GM11168 (cell line): ENCODE measurements around the gene PPP2R1B.
"Not testable (repeated sequence)": the region's sequence is repeated elsewhere in the genome, so short reads cannot be mapped to it uniquely, and the experiment has no call there.

Experiments used
- in situ Hi-C: fragments of 300-500 bp; cut with MboI; formaldehyde crosslinking; loops from one replicate; pipeline ENCODE4 v1.12.0; 2022; ENCODE audit warnings: low sequenced_read_pairs; ENCODE audit not compliant: unreplicated experiment

PPP2R1B gene

DNA sequence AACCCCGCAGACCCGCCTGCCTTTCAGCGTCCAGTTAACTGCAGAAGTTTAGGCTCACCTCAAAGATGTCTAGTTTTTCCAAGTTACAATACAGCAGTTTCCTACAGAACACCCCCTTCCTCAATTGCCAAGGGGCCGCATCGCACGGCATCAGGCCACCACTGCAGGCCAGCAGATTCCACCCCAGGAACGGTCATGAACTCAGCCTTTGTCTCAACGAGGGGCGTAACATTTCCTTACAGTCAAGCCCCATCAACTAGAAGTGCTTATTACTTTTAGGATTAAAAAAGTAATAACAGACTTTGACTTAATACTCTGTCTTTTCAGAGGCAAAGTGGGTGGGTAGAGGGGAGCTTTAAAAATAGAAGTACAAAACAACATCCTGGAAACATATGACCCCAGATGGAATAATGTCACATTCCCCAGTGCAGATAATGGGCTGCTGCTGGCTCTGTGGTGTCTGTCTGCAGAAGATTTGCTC, 36.3 kb downstream of the PPP2R1B start:
- in situ Hi-C loops, result no loop called here

DNA sequence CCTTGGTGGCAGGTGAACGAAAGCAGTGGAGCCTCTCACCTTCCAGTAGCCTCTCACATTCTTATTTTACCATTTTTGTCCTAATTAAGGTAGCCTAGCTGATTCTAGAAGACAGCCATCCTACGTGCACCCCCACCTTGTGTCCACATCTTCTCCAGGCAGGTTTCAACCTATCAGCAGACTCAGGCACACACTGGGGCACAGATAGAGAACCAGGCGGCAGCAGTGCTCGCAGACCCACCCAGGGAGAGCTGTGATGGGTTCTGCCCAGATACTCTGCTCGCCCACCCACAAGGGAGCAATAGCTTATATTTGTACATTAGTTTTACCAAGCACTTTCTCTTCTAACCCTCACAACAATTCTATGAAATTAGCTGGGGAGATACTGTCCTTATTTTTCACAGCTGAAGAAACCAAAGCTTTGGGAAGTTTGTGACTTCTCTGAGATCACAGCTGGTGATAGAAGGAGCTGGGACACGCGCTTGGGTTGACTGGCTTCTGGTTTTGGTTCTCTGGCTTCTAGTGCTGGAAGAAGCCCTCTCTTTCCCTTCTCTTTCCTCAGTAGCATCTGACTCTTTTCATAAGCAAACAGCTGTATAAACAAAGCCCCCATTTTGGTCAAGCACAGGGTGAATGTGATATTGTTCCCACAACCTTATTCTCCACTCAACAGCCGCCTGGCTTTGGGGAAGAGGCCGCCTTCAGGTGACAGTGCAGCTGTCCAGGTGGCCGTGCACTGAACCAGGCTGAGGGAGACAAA, 36.9 kb downstream of the PPP2R1B start:
- in situ Hi-C loops, result no loop called here

DNA sequence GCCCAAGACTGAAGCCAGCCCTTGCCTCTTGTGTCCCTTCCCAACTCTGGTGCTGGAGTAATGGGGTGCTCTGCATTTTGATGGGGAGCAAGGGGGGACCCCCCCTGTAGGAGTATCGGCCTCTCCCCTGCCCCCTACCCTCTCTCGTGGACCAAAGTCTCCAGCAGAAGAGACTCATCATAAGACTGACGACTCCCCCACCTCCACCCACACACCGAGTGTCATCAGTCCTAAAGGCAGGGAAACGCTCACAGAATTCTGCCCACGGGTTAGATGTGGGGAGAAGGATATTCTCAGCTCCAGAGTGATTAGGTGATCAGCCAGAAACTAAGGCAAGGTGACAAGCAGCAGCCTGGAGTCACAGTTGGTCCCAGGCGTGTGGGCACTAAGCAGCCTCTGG, 38.8 kb downstream of the PPP2R1B start:
- in situ Hi-C loops, result no loop called here

DNA sequence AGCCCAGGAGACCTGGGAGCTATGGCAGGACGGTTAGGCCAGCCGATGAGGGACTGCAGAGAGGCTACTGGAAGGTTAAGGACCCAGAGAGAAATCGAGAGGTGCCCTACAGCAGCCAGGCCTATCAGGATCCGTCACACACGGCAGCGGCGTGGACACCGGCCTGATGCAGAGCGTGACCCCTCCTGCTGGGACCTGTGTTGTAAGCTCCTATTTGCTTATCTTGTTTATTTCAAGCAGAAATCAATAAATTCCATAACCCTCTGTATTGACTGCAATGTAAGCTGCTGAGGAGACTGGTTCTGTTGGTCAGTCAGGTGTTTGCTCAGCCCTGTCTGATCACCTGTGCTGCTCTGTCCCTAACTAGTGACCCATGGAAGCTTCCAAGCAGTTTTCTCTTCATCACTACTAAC, 39.9 kb downstream of the PPP2R1B start:
- in situ Hi-C loops, result no loop called here

DNA sequence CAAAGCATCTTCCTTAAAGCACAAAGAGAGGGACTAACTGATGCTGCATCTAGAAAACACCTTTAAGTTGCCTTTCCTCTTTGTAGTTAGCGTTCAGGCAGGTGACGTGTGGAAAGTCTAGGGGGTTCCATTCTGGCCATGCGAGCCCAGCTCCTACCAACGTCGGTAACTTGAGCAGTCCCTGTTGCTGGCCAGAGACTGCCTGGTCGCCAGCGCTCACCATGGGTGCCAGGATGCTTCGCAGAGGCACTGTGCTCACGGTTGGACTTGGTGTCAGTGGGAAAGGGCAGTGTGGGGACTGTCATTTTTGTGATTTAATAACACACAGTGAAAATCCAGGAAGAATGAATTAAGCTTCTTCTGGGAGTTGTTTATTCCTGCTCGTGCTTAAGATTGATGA, 40.6 kb downstream of the PPP2R1B start:
- in situ Hi-C loops, result no loop called here

DNA sequence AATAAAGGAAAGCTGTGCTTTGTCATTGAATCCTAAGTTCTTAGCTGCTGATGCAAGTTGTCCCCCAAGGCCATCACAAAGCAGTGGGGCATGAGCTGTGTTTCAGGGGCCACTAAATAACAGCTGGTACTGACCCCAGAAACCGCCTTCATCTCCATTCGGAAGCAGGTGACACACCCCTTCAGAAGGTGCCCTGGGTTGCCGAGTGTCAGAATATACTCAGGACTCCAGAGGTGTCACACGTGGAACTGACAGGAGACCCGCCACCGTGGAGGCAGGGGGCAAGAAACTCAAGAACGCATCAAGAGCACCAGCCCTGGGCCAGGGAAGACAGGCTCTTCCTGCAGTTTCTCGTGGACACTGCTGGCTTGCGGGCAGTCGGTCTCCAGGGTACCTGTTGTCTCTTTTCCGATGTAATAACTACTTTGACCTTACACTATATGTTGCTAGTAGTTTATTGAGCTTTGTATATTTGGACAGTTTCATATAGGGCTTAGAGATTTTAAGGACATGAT, 41.5 kb downstream of the PPP2R1B start:
- in situ Hi-C loops, result no loop called here

DNA sequence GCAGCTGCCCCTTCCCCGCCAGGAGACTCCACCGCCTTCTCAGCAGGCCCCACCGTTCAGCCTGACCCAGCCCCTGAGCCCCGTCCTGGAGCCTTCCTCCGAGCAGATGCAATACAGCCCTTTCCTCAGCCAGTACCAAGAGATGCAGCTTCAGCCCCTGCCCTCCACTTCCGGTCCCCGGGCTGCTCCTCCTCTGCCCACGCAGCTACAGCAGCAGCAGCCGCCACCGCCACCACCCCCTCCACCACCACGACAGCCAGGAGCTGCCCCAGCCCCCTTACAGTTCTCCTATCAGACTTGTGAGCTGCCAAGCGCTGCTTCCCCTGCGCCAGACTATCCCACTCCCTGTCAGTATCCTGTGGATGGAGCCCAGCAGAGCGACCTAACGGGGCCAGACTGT, 42.6 kb downstream of the PPP2R1B start:
- in situ Hi-C loops, result no loop called here

DNA sequence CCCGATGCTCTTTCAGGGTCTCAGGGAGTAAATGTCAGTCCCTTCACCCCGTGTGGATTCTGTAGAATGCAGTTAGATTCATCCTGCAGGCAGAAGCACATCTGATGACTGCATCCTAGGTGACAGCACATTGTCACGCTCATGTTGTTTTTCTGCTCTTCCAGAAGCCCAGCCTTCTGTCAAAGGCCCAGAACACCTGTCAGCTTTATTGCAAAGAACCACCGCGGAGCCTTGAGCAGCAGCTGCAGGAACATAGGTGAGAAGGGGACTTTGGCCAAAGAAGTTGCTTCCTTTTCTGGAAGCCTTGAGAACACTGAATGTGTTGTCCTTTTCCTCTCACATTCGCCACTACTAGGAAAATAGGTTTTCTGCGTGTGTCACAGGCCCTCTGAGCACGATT, 43.7 kb downstream of the PPP2R1B start:
- in situ Hi-C loops, result no loop called here

DNA sequence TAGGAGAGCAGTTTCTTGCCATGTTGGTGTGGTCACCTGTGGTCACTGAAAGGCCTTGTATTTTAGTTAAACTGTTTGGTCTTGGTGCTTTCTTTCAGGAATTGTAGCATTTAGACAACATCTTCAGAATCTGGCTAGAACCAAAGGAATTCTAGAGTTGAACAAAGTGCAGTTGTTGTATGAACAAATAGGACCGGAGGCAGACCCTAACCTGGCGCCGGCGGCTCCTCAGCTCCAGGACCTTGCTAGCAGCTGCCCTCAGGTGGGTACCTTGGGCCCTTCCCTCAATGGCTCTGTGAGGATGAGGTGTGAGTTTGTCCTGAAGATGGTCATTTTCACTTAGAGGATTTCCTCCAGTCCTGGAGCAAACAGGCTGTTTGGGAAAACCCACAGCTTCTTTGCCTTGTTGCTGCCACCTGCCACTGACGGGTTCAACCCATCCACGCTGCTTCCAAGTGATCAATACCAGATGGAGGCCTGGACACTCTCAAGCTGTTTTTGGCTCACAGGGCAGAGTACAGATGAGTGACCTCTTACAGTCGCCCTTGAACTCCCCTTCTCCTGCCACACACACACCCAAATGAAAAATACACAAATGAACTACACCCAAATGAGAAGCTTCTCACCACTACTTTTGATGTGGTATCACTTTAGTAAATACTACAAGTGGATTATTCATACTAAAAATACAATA, 45.2 kb downstream of the PPP2R1B start:
- in situ Hi-C loops, result no loop called here

DNA sequence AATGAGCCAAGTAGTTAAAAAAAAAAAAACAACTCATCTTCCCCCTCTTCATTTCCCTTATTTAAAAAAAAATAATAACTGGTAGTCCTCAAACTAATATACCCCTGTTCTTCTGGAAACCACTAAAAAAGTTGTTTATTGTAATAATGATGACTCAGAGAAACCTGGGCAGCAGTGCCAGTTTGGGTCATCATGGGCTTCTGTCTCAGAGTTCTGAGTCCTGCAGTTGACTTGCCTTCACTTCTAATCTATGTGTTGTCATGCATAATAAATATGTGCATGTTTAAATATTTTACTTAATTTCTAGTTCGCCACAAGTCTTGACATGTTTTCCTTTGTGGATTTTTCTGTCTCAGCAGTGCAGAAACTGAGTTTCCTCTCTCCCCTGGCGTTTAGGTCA, 46.8 kb downstream of the PPP2R1B start:
- in situ Hi-C loops, result no loop called here

DNA sequence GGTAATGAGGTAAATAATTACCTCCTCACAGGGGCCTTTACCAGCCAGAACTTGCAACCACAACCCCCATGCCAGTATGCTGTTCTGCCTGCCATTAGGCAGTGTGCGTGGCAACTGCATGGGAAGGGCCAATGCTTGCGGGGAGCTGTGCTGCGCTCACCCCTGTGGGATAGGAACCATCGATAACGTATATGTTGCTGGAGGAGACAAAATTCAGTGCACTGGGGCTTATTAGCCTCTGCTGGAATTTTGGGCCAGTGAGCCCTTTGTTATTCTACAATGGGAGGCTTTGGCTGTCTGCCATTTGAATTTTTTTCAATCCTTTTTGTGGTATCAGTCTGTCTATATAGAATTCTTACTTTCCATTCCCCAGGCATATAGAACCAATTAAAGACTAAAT, 47.3 kb downstream of the PPP2R1B start:
- in situ Hi-C loops, result no loop called here

DNA sequence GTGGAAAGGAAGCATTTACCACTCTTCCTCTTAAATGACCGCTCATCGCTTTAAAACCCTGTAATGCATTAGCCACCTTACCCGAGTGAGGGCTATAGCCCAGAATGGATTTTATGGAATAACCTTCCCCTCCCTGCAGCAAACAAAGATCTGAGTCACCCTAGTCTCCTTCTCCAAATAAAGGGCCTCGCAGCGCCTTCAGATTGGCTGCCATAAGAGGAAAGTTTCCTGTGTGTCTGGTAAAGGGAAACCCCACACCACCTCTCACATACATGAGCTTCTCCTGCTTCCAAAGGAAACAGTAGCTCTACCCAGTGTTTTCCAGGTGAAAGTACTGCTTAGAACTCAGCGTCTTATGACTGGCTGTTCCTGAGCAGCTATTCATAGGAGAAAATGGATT, 47.8 kb downstream of the PPP2R1B start:
- in situ Hi-C loops, result no loop called here

DNA sequence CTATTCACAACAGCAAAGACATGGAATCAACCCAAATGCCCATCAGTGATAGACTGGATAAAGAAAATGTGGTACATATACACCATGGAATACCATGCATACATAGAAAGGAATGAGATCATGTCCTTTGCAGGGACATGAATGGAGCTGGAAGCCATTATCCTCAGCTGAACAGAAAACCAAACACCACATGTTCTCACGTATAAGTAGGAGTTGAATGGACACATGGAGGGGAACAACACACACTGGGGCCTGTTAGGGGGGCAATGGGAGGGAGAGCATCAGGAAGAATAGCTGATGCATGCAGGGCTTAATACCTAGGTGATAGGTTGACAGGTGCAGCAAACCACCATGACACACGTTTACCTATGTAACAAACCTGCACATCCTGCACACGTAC, 48.5 kb downstream of the PPP2R1B start:
- in situ Hi-C loops, result not testable (repeated sequence)

DNA sequence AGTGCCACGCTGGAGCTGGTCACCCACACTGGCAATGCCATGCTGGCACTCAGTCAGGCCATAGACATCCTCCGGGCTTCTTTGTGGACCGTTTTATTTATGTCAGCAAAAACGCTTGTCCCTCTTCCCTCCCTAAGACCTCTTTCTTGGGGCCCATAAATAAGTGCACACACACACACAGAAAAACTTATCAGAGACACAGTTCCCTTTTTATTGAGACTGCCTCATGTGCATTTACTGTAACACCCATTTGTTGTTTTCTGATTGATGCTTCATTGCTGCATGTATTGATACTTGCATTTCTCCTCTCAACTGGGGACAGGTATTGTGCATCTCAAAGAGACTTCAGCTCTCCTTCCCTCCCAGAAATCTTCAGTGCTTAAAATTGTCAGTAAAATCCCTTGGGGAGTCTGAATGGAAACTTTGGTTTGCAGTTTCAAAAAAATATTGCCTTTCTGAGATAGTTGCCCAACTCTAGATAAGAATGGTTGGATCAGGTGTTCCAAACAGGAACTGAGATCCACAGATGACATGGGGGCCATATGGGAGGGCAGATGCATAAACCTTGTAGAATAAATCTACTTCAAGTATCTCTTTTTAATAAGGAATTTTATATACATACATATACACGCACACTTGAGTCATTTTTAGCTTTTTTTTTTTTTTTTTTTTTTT, 50.9 kb downstream of the PPP2R1B start:
- in situ Hi-C loops, result no loop called here

DNA sequence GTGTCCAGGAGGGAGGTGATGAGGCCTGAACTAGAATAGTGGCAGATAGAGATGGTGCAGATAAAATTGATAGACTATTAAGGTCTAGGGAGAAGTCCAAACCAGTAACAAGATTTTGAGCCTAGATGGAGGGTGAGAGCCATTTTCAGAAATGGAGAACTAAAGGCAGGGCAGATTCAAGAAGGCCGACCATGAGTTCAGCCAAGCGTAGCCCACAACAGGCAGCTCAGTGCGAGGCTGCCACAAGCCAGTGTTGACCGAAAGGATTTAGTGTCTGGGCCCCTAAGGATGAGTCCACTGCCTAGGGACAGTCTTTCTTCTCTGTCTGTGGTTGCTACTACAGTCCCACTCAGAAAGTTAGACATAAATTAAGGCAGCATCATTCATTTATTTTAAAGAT, 51.7 kb downstream of the PPP2R1B start:
- in situ Hi-C loops, result no loop called here

DNA sequence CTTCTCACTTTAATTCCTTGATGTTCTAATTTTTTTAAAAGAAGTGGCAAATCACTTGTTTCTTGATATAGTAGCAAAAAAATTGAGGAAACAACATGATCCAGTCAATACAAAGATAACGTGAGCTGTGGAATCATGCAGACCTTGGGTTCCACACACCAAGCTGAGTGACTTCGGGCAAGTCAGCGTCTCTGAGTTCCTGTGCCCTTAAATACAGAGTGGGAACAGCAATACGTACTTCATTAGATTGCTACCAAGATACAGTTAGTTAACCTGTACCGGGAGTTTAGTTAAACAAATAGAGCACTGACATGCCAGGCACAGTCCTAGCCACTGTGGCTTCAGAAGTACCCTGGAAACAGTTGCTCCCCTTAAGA, 58.5 kb downstream of the PPP2R1B start:
- in situ Hi-C loops, result no loop called here

DNA sequence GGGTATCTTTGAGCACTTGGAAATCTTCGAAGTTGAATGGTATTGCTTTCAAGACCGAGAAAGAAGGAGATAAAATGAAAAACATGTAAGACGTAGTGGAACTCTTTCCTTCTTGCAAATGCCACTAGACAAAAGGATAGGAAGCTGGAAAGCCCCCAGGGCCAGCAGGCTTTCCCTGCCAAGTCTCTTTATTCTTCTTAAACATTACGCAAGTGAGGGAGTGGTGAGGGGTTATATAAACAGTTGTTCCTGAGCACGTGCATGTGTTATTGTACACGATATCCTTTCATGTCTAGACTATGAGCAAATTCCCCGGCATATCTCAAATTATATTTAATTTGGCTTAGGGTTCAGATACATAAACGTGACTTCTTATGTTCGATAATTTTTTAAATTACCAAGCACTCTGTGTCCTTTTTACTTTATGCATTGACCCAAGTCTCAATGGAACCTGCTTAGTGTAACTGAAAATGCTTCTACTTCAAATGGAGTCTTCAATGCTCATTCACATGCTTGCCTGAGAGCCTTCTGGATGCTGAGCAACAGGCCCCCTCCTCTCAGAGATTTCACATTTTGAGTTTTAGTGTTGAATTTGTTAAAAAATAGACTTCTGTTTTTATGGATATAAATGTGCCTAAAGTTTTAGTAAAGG, 59.0 kb downstream of the PPP2R1B start:
- in situ Hi-C loops, result no loop called here

DNA sequence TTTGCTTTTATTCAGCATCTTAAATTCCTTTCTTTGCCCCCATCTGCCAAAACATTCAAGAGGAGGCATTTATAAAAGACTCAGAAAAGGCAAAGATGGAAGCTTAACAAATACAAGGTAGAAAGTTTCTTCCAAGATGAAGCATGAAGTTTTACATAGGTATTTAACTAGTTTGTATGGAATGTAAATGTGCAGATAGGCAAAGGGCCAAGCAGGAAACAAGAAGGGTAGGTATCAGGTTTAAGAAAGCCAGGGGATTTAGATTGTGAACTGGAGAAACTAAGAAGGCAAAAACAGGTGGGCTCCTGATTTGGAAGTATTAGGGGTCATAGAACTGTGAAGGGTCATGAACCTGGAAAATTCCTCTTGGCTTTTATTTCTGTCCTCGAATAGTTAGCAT, 62.6 kb downstream of the PPP2R1B start:
- in situ Hi-C loops, result no loop called here

DNA sequence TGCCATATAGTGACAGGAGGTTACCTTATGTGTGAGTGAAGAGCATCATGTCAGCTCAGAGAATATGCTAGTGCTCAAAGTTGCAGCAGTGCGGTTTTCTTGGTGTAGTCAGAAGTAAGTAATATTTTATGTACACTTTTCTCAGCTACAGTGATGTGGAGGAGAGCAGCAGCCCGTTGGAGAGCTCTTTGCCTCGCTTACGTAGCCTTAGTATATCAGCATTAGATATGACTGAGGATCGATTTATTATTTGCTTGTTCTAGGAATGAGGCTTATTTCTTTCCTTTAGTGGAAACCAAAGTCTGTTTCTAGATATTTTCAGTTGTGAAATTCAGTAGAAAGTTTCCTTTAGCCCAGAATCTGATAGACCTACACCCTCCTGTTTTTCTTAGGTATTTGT, 63.6 kb downstream of the PPP2R1B start:
- in situ Hi-C loops, result no loop called here

DNA sequence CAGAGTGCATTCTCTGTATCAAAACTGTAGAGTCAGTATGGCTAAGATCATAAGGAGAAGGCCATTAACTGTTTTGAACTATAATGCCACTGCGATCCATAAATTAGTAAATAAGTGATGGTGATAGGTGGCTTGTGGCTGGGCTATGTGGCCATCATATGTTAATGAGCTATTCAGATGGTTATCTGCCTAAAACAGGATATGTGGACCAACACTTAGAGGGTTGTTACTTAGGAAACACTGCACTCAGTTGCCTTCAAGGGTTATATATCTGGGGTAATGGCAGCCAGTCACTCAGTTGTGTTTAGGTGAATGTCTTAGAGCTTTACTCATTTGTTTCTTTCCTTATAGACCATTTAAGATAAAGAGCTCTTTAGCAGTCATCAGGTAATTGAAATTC, 66.0 kb downstream of the PPP2R1B start:
- in situ Hi-C loops, result no loop called here
